Panc1 (cell line): ENCODE measurements around the gene C9orf85.

Experiments used
- CTCF ChIP-seq: fragments of 450-650 bp; IDR thresholded peaks from 2 replicates; pipeline ENCODE4 v1.5.1; 2017; ENCODE audit warnings: mild to moderate bottlenecking
- POLR2AphosphoS5 ChIP-seq: IDR thresholded peaks from 2 replicates; pipeline ENCODE4 v1.6.1; 2012; ENCODE audit warnings: mild to moderate bottlenecking, low read depth, low read length, moderate library complexity

DNA sequence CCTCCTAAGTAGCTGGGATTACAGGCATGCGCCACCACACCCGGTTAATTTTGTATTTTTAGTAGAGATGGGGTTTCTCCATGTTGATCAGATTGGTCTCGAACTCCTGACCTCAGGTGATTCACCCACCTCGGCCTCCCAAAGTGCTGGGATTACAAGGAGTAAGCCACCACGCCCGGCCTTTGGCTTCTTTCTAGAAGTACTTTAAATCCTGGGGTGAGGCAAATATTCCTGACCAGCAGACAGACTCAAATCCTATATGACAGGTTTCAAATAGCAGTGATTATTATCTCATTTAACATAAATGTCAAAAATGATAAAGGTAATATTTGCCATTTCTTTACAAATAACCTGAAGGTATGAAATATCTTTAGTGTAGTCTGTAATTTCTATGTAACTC lies 36.1 kb upstream of the C9orf85 start:
- no peak for TF ChIP-seq CTCF
- TF ChIP-seq POLR2AphosphoS5, result no peak
